ENCODE results near the gene TARBP1. TPM values are rescaled to one million over a fixed set of nuclear protein-coding genes. Genes with fewer than 3 reads are reported as not detected.
A peak's percentile ranks its signal among the peaks of the same experiment; 100 is the strongest.

The TARBP1 gene
- total and polyA plus RNA-seq, 2 of the 13 experiments (the other 11 are each of a cell fraction or from before 2014, with no cell fraction given), result 37.7 to 67.0 TPM

DNA sequence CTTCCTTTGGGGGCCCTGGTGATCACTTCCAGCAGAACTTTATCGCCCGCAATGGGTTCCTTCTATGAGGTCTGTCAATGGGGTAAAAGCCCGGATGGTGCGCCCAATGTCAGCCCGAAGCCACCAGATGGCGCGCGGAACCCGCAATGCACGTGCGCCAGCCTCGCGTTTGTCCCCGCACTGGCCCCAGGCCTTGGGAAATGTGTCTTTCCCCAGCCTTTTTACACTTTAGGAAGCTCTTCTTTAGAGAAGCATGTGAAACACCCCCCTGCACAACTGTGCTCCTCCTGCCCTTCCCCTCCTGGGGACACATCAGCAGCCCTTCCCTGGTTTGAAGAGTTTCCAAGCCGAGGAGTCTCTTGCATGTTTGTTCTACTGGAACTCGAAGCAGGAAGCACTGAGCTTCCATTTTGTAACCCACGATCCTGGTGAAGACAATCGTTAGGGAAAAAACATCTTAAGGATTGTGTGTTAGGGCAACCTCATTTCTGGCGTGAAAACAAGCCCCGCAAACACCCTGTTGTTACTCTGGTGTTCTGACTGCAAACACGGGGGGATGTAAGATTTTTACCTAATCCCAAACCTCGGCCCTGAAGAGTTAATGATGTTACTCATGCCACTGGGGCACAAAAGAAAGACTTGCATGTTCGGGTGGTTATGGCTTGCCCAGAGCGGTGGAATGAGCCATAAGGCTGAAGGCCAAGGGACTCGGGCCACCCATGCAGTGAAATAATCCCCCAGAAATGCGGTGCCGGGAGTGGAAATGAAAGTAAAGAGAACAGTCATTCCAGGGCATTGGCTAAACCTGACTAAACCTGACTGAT, 20.4 kb upstream of the TARBP1 start (continued):
- TF ChIP-seq, protein P1, sequence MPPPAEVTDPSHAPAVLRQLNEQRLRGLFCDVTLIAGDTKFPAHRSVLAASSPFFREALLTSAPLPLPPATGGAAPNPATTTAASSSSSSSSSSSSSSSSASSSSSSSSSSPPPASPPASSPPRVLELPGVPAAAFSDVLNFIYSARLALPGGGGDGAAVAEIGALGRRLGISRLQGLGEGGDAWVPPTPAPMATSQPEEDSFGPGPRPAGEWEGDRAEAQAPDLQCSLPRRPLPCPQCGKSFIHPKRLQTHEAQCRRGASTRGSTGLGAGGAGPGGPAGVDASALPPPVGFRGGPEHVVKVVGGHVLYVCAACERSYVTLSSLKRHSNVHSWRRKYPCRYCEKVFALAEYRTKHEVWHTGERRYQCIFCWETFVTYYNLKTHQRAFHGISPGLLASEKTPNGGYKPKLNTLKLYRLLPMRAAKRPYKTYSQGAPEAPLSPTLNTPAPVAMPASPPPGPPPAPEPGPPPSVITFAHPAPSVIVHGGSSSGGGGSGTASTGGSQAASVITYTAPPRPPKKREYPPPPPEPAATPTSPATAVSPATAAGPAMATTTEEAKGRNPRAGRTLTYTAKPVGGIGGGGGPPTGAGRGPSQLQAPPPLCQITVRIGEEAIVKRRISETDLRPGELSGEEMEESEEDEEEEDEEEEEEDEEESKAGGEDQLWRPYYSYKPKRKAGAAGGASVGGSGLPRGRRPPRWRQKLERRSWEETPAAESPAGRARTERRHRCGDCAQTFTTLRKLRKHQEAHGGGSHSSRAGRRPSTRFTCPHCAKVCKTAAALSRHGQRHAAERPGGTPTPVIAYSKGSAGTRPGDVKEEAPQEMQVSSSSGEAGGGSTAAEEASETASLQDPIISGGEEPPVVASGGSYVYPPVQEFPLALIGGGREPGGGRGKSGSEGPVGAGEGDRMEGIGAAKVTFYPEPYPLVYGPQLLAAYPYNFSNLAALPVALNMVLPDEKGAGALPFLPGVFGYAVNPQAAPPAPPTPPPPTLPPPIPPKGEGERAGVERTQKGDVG (CRISPR knock-in tag; IDR thresholded peaks at IDR 0.05; ENCODE audit: borderline replicate concordance), result peak; percentile 70; the same call in 1 of the 2 replicates
- TF ChIP-seq DPF2 (CRISPR knock-in tag; IDR thresholded peaks at IDR 0.05; ENCODE audit: borderline replicate concordance, low read depth) (no peak), ZNF558 (CRISPR knock-in tag; IDR thresholded peaks at IDR 0.05; ENCODE audit: borderline replicate concordance) (0 out of 2 replicates have a peak, but pooled peaks have one; percentile 49), ZNF292 (CRISPR knock-in tag; IDR thresholded peaks at IDR 0.05; ENCODE audit: borderline replicate concordance, low read depth) (0 out of 2 replicates have a peak, but pooled peaks have one; percentile 39), GFI1 (CRISPR knock-in tag; IDR thresholded peaks at IDR 0.05; ENCODE audit: borderline replicate concordance) (peak; percentile 51), TARDBP (CRISPR knock-in tag; IDR thresholded peaks at IDR 0.05) (peak; percentile 78), KLF16 (CRISPR knock-in tag; IDR thresholded peaks at IDR 0.05) (peak in 1 of 2 experiments; percentile 73; a peak in 1 of 4 replicates), ZNF792 (CRISPR knock-in tag; IDR thresholded peaks at IDR 0.05) (0 out of 2 replicates have a peak, but pooled peaks have one; percentile 42), POLR2AphosphoS5 (IDR thresholded peaks at IDR 0.05; ENCODE audit: low read depth, low read length) (no peak), ZMYM3 (CRISPR knock-in tag; IDR thresholded peaks at IDR 0.05) (peak; percentile 32; the same call in 1 of the 2 replicates), SAP130 (CRISPR knock-in tag; IDR thresholded peaks at IDR 0.05; ENCODE audit: low read depth) (peak; percentile 44; the same call in 1 of the 2 replicates), IKZF4 (CRISPR knock-in tag; IDR thresholded peaks at IDR 0.05; ENCODE audit: borderline replicate concordance, low read depth, not compliant biosample characterization) (no peak), KDM2A (CRISPR knock-in tag; IDR thresholded peaks at IDR 0.05; ENCODE audit: borderline replicate concordance, low read depth) (peak; percentile 80; the same call in 1 of the 2 replicates)
- TF ChIP-seq, protein P2, sequence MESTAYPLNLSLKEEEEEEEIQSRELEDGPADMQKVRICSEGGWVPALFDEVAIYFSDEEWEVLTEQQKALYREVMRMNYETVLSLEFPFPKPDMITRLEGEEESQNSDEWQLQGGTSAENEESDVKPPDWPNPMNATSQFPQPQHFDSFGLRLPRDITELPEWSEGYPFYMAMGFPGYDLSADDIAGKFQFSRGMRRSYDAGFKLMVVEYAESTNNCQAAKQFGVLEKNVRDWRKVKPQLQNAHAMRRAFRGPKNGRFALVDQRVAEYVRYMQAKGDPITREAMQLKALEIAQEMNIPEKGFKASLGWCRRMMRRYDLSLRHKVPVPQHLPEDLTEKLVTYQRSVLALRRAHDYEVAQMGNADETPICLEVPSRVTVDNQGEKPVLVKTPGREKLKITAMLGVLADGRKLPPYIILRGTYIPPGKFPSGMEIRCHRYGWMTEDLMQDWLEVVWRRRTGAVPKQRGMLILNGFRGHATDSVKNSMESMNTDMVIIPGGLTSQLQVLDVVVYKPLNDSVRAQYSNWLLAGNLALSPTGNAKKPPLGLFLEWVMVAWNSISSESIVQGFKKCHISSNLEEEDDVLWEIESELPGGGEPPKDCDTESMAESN (CRISPR knock-in tag; conservative IDR thresholded peaks at IDR 0.05), result peak; percentile 70
- TF ChIP-seq, protein P3, sequence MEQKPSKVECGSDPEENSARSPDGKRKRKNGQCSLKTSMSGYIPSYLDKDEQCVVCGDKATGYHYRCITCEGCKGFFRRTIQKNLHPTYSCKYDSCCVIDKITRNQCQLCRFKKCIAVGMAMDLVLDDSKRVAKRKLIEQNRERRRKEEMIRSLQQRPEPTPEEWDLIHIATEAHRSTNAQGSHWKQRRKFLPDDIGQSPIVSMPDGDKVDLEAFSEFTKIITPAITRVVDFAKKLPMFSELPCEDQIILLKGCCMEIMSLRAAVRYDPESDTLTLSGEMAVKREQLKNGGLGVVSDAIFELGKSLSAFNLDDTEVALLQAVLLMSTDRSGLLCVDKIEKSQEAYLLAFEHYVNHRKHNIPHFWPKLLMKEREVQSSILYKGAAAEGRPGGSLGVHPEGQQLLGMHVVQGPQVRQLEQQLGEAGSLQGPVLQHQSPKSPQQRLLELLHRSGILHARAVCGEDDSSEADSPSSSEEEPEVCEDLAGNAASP (CRISPR knock-in tag; IDR thresholded peaks at IDR 0.05; ENCODE audit: borderline replicate concordance), result peak; percentile 28; the same call in 1 of the 2 replicates
- TF ChIP-seq, protein P4, sequence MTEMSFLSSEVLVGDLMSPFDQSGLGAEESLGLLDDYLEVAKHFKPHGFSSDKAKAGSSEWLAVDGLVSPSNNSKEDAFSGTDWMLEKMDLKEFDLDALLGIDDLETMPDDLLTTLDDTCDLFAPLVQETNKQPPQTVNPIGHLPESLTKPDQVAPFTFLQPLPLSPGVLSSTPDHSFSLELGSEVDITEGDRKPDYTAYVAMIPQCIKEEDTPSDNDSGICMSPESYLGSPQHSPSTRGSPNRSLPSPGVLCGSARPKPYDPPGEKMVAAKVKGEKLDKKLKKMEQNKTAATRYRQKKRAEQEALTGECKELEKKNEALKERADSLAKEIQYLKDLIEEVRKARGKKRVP (CRISPR knock-in tag; IDR thresholded peaks at IDR 0.05), result peak in 1 of 2 experiments; percentile 42; a peak in 1 of 4 replicates
- TF ChIP-seq, protein P5, sequence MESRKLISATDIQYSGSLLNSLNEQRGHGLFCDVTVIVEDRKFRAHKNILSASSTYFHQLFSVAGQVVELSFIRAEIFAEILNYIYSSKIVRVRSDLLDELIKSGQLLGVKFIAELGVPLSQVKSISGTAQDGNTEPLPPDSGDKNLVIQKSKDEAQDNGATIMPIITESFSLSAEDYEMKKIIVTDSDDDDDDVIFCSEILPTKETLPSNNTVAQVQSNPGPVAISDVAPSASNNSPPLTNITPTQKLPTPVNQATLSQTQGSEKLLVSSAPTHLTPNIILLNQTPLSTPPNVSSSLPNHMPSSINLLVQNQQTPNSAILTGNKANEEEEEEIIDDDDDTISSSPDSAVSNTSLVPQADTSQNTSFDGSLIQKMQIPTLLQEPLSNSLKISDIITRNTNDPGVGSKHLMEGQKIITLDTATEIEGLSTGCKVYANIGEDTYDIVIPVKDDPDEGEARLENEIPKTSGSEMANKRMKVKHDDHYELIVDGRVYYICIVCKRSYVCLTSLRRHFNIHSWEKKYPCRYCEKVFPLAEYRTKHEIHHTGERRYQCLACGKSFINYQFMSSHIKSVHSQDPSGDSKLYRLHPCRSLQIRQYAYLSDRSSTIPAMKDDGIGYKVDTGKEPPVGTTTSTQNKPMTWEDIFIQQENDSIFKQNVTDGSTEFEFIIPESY (CRISPR knock-in tag; IDR thresholded peaks at IDR 0.05), result peak; percentile 36; the same call in 1 of the 2 replicates
